HepG2 (cell line): ENCODE measurements around the gene CRISPLD2. TPM values are rescaled to one million over a fixed set of nuclear protein-coding genes. Genes with fewer than 3 reads are reported as not detected.
A peak's percentile ranks its signal among the peaks of the same experiment; 100 is the strongest.

Experiments
- AFF4 ChIP-seq: sonication (generic); formaldehyde crosslinking; IDR thresholded peaks from 2 replicates; pipeline ENCODE4 v1.4.0; 2020; ENCODE audit warnings: missing genetic modification reagents
- FIP1L1 ChIP-seq: fragments of 200-400 bp; formaldehyde crosslinking; IDR thresholded peaks from 2 replicates; pipeline ENCODE4 v1.6.1; 2018; ENCODE audit warnings: low read depth, mild to moderate bottlenecking, low read length, moderate library complexity, borderline replicate concordance; ENCODE audit not compliant: insufficient read depth
- GABPA ChIP-seq, 2 experiments: IDR thresholded peaks; 2 replicates each; pipeline ENCODE4 v1.6.1; 2011 to 2016; ENCODE audit warnings: low read depth in 2 of 2, low read length in 1 of 2, missing biosample characterization in 1 of 2, missing genetic modification characterization in 1 of 2
- HNF4A ChIP-seq: sonication (generic); formaldehyde crosslinking; IDR thresholded peaks from 2 replicates; pipeline ENCODE4 v1.4.0; 2020; ENCODE audit warnings: missing genetic modification reagents
- KDM5A ChIP-seq: fragments of 200-600 bp; sonication (generic); IDR thresholded peaks from 2 replicates; pipeline ENCODE4 v1.7.0; 2018; ENCODE audit warnings: antibody characterized with exemption, mild to moderate bottlenecking, low read length, borderline replicate concordance
- KLF6 ChIP-seq: IDR thresholded peaks from 2 replicates; pipeline ENCODE4 v1.8.0; 2016; ENCODE audit warnings: missing biosample characterization, missing genetic modification reagents
- LBX2 ChIP-seq: sonication (generic); formaldehyde crosslinking; IDR thresholded peaks from 2 replicates; pipeline ENCODE4 v1.5.0; 2020; ENCODE audit warnings: missing genetic modification reagents, mild to moderate bottlenecking, borderline replicate concordance
- NRL ChIP-seq: sonication (generic); formaldehyde crosslinking; IDR thresholded peaks from 2 replicates; pipeline ENCODE4 v1.5.0; 2020; ENCODE audit warnings: missing genetic modification reagents, mild to moderate bottlenecking, moderate library complexity, borderline replicate concordance
- ONECUT2 ChIP-seq: sonication (generic); formaldehyde crosslinking; IDR thresholded peaks from 2 replicates; pipeline ENCODE4 v1.4.0; 2020; ENCODE audit warnings: missing genetic modification reagents
- RFX1 ChIP-seq: fragments of 450-650 bp; IDR thresholded peaks from 2 replicates; pipeline ENCODE4 v1.6.1; 2017
- RFXAP ChIP-seq: sonication (generic); formaldehyde crosslinking; IDR thresholded peaks from 2 replicates; pipeline ENCODE4 v1.4.0; 2020; ENCODE audit warnings: missing genetic modification reagents, borderline replicate concordance
- USF2 ChIP-seq, 2 experiments: sonication (generic) in 1 of 2; formaldehyde crosslinking in 1 of 2; IDR thresholded peaks; 2 replicates each; pipeline versions ENCODE4 v1.5.1 to v1.6.1; 2011 to 2020; ENCODE audit warnings: borderline replicate concordance in 1 of 2, low read depth in 1 of 2, low read length in 1 of 2, mild to moderate bottlenecking in 1 of 2, missing genetic modification reagents in 1 of 2, moderate library complexity in 1 of 2
- ZIK1 ChIP-seq: sonication (generic); formaldehyde crosslinking; IDR thresholded peaks from 2 replicates; pipeline ENCODE4 v1.5.0; 2020; ENCODE audit warnings: mild to moderate bottlenecking, low read depth, missing genetic modification reagents, borderline replicate concordance
- ZNF317 ChIP-seq: sonication (generic); formaldehyde crosslinking; IDR thresholded peaks from 2 replicates; pipeline ENCODE4 v1.5.0; 2020; ENCODE audit warnings: mild to moderate bottlenecking, missing genetic modification reagents
- ZNF33B ChIP-seq: sonication (generic); formaldehyde crosslinking; IDR thresholded peaks from 2 replicates; pipeline ENCODE4 v1.5.1; 2020; ENCODE audit warnings: mild to moderate bottlenecking, missing genetic modification reagents
- ZNF572 ChIP-seq: sonication (generic); formaldehyde crosslinking; IDR thresholded peaks from 2 replicates; pipeline ENCODE4 v1.5.1; 2020; ENCODE audit warnings: mild to moderate bottlenecking, missing genetic modification reagents
- polyA plus RNA-seq, 8 experiments: library from polyadenylated mRNA; depleted of rRNA in 3 of 8; stranded (reverse) in 7 of 8; unstranded in 1 of 8; fragments of >200 nt; fragmentation: Illumina TruSeq in 4 of 8; extraction: Trizol in 4 of 8; gene quantifications; 2 replicates each; pipeline versions ENCODE4 v1.2.1 to v1.2.3, GENCODE V29; 2011 to 2016; ENCODE audit warnings: low read depth in 4 of 8, missing spikeins in 1 of 8, mixed read lengths in 1 of 8; ENCODE audit not compliant: insufficient read depth in 1 of 8
- total RNA-seq, 5 experiments: library from RNA; depleted of rRNA; stranded (reverse); fragments of >200 nt; fragmentation: Illumina TruSeq; extraction: Trizol; gene quantifications; 2 replicates each; pipeline ENCODE4 v1.2.3, GENCODE V29; 2016; ENCODE audit warnings: low read depth in 1 of 5
- TF ChIP-seq, protein P1 (sequence below): sonication (generic); IDR thresholded peaks from 2 replicates; pipeline ENCODE4 v1.6.1; 2016; ENCODE audit warnings: low read depth, borderline replicate concordance
- TF ChIP-seq, protein P2 (sequence below): sonication (generic); formaldehyde crosslinking; IDR thresholded peaks from 2 replicates; pipeline ENCODE4 v1.4.0; 2020; ENCODE audit warnings: missing genetic modification reagents

The CRISPLD2 gene
- total and polyA plus RNA-seq, 2 of the 13 experiments (the other 11 are each of a cell fraction or from before 2014, with no cell fraction given) = 0.04 to 0.31 TPM

- TF ChIP-seq NRL (CRISPR knock-in tag) (no peak), FIP1L1 (no peak), USF2 (IDR thresholded peaks at IDR 0.05; ENCODE audit: low read depth, low read length) (no peak), USF2 (CRISPR knock-in tag; IDR thresholded peaks at IDR 0.05; ENCODE audit: borderline replicate concordance) (no peak), AFF4 (CRISPR knock-in tag) (no peak), ZNF317 (peak; percentile 90; the same call in 1 of the 2 replicates), ONECUT2 (CRISPR knock-in tag) (no peak), ZNF33B (CRISPR knock-in tag) (no peak), LBX2 (peak; percentile 77; the same call in 1 of the 2 replicates), KLF6 (CRISPR knock-in tag) (no peak), RFX1 (no peak), RFXAP (CRISPR knock-in tag) (peak; percentile 74; the same call in 1 of the 2 replicates), ZIK1 (CRISPR knock-in tag) (peak; percentile 36; the same call in 1 of the 2 replicates), GABPA (IDR thresholded peaks at IDR 0.05; ENCODE audit: low read depth, low read length) (no peak), GABPA (CRISPR knock-in tag; IDR thresholded peaks at IDR 0.05; ENCODE audit: low read depth) (peak; percentile 67; the same call in 1 of the 2 replicates), HNF4A (CRISPR knock-in tag) (peak; percentile 96), KDM5A (no peak), ZNF572 (CRISPR knock-in tag) (0 out of 2 replicates have a peak, but pooled peaks have one; percentile 15)
- TF ChIP-seq, protein P1, sequence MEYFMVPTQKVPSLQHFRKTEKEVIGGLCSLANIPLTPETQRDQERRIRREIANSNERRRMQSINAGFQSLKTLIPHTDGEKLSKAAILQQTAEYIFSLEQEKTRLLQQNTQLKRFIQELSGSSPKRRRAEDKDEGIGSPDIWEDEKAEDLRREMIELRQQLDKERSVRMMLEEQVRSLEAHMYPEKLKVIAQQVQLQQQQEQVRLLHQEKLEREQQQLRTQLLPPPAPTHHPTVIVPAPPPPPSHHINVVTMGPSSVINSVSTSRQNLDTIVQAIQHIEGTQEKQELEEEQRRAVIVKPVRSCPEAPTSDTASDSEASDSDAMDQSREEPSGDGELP = peak; percentile 62; the same call in 1 of the 2 replicates
- TF ChIP-seq, protein P2, sequence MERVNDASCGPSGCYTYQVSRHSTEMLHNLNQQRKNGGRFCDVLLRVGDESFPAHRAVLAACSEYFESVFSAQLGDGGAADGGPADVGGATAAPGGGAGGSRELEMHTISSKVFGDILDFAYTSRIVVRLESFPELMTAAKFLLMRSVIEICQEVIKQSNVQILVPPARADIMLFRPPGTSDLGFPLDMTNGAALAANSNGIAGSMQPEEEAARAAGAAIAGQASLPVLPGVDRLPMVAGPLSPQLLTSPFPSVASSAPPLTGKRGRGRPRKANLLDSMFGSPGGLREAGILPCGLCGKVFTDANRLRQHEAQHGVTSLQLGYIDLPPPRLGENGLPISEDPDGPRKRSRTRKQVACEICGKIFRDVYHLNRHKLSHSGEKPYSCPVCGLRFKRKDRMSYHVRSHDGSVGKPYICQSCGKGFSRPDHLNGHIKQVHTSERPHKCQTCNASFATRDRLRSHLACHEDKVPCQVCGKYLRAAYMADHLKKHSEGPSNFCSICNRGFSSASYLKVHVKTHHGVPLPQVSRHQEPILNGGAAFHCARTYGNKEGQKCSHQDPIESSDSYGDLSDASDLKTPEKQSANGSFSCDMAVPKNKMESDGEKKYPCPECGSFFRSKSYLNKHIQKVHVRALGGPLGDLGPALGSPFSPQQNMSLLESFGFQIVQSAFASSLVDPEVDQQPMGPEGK (CRISPR knock-in tag) = peak; percentile 83
Measured at GRCh38 chr16:84947996-84948850, 128.4 kb downstream of the CRISPLD2 start (continued).
